Calu3 (cell line): Measurements from ENCODE around the gene KIFBP. TPM values are rescaled to one million over a fixed set of nuclear protein-coding genes. Genes with fewer than 3 reads are reported as not detected.

ENCODE experiments used
- BruUV-seq: library from RNA; stranded (reverse); fragments of 400-500 nt; replicated peaks from 2 replicates; lab custom pipeline; 2021; lab: Mats Ljungman, UMichigan
- CTCF ChIA-PET: fragments of 300-600 bp; sonication (Branson Sonifier 250); formaldehyde crosslinking; loops from one replicate; lab custom pipeline; 2022; ENCODE audit warnings: antibody characterized with exemption; lab: Charles Lee
- DNase-seq: peaks from one replicate; pipeline ENCODE4 v3.0.0; 2022
- H3K27ac Mint-ChIP-seq: one replicate; pipeline ENCODE4 v1.8.0; 2022; ENCODE audit warnings: mixed read lengths; ENCODE audit not compliant: unreplicated experiment
- H3K27me3 Mint-ChIP-seq: one replicate; pipeline ENCODE4 v1.8.0; 2022; ENCODE audit warnings: mixed read lengths; ENCODE audit not compliant: unreplicated experiment
- H3K36me3 Mint-ChIP-seq: one replicate; pipeline ENCODE4 v1.8.0; 2022; ENCODE audit warnings: mild to moderate bottlenecking, moderate library complexity, mixed read lengths; ENCODE audit not compliant: insufficient read depth, unreplicated experiment
- H3K4me1 Mint-ChIP-seq: one replicate; pipeline ENCODE4 v1.8.0; 2022; ENCODE audit warnings: mild to moderate bottlenecking, low read depth, mixed read lengths; ENCODE audit not compliant: unreplicated experiment
- H3K4me3 Mint-ChIP-seq: one replicate; pipeline ENCODE4 v1.8.0; 2022; ENCODE audit warnings: mild to moderate bottlenecking, low read depth, moderate library complexity, mixed read lengths; ENCODE audit not compliant: unreplicated experiment
- H3K9me3 Mint-ChIP-seq: one replicate; pipeline ENCODE4 v1.8.0; 2022; ENCODE audit warnings: low read depth, mixed read lengths; ENCODE audit not compliant: unreplicated experiment
- CTCF ChIP-seq: fragments of 200-600 bp; IDR thresholded peaks from one replicate; pipeline ENCODE4 v1.8.0; 2022; ENCODE audit warnings: antibody characterized with exemption; ENCODE audit not compliant: unreplicated experiment
- intact Hi-C: fragments of 100-400 bp; cut with micrococcal nuclease; formaldehyde crosslinking; loops from one replicate; pipeline ENCODE4 v1.10.0; 2022; ENCODE audit not compliant: unreplicated experiment
- total RNA-seq: library from RNA; stranded (reverse); gene quantifications from 2 replicates; pipeline ENCODE4 v1.2.3, GENCODE V29; 2022

The KIFBP gene
- total RNA-seq, 1 experiment from 2014 or later: 36.7 TPM

- no TSS peak for BruUV-seq
- intact Hi-C loops: no loop called here
- Mint-ChIP-seq H3K4me1 (no peaks in the 10 kb centered on the region), H3K36me3 (no peaks in the 10 kb centered on the region), H3K4me3 (no peak overlapping the region), H3K9me3 (no peaks in the 10 kb centered on the region), H3K27ac (no peak overlapping the region), H3K27me3 (peaks cover 13% of the 10 kb centered on the region)
- CTCF ChIA-PET: interaction anchor here (1.1 kb wide), 1 partner anchor 11 kb away, joined by 5 read pairs; no protein-coding TSS in a partner anchor
- DNase-seq: no peak
- TF ChIP-seq CTCF: no peak
Observed at GRCh38 chr10:69049566-69049961, 61.0 kb downstream of the KIFBP start.

GRCh38 chr10:69051303-69051702, 62.7 kb downstream of the KIFBP start:
- no peak for TF ChIP-seq CTCF
- CTCF ChIA-PET: no interaction called here
- BruUV-seq: no TSS peak
- H3K27ac Mint-ChIP-seq: no peak overlapping the region
- H3K4me3 Mint-ChIP-seq: no peak overlapping the region
- no peaks in the 10 kb centered on the region for H3K36me3 Mint-ChIP-seq
- H3K4me1 Mint-ChIP-seq: peaks cover 6% of the 10 kb centered on the region
- H3K27me3 Mint-ChIP-seq: peaks cover 13% of the 10 kb centered on the region
- no peaks in the 10 kb centered on the region for H3K9me3 Mint-ChIP-seq
- no peak for DNase-seq
- intact Hi-C loops: no loop called here

- no TSS peak for BruUV-seq
- Mint-ChIP-seq H3K27me3 (peaks cover 13% of the 10 kb centered on the region), H3K27ac (no peak overlapping the region), H3K4me1 (peaks cover 12% of the 10 kb centered on the region), H3K9me3 (no peaks in the 10 kb centered on the region), H3K36me3 (no peaks in the 10 kb centered on the region), H3K4me3 (no peak overlapping the region)
- TF ChIP-seq CTCF: no peak
- intact Hi-C loops: no loop called here
- no peak for DNase-seq
- CTCF ChIA-PET: no interaction called here
Observed at GRCh38 chr10:69051710-69052487, 63.3 kb downstream of the KIFBP start.

GRCh38 chr10:69052736-69053135, 64.1 kb downstream of the KIFBP start:
- intact Hi-C loops: no loop called here
- H3K4me3 Mint-ChIP-seq: no peak overlapping the region
- no peak for TF ChIP-seq CTCF
- H3K27me3 Mint-ChIP-seq: peaks cover 13% of the 10 kb centered on the region
- H3K27ac Mint-ChIP-seq: no peak overlapping the region
- BruUV-seq: no TSS peak
- CTCF ChIA-PET: no interaction called here
- no peaks in the 10 kb centered on the region for H3K36me3 Mint-ChIP-seq
- no peaks in the 10 kb centered on the region for H3K9me3 Mint-ChIP-seq
- no peak for DNase-seq
- H3K4me1 Mint-ChIP-seq: peaks cover 20% of the 10 kb centered on the region
